ENCODE measurements around the gene FAM200A. TPM values are rescaled to one million over a fixed set of nuclear protein-coding genes. Genes with fewer than 3 reads are reported as not detected.

Gene FAM200A
- total and polyA plus RNA-seq, 2 of the 8 experiments (the other 6 are each of a cell fraction or from before 2014, with no cell fraction given): 4.3 to 7.5 TPM

DNA sequence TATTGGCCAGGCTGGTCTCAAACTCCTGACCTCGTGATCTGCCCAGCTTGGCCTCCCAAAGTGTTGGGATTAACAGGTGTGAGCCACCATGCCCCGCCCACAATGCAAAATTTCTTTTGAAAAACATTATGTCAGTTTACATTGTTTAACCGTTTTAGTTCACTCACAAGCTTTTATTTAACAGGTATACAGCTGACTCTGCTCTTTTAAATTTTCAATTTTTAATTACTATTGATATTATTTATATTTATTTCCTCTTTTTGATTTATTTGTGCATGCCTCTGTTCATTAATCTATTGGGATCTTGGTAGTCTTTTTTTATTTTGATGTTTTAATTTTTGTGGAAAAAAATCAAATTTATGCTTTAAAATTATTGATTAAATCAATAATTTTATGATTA, 30.5 kb downstream of the FAM200A start:
- ChIA-PET POLR2A (ENCODE audit: partially characterized antibody) (interaction anchor here (1.2 kb wide), 1 partner anchor 17 kb away, joined by 4 read pairs; the partner anchor contains the start of gene ZKSCAN5), CTCF (ENCODE audit: partially characterized antibody) (interaction anchor here (1.3 kb wide), 1 partner anchor 10 kb away, joined by 4 read pairs; no protein-coding TSS in a partner anchor)

More for the DNA sequence above, 30.5 kb downstream of the FAM200A start:
- no peaks in the 10 kb centered on the region for H3K79me2 ChIP-seq (ENCODE audit: control insufficient read depth in 1 of 2, insufficient read depth in 2 of 2, low read length in 2 of 2)
- H3K23me2 ChIP-seq (ENCODE audit: low read depth, low read length): no peaks in the 10 kb centered on the region
- no peak overlapping the region for H2BK20ac ChIP-seq (ENCODE audit: low read length)
- no peak overlapping the region for H2AFZ ChIP-seq (ENCODE audit: low read length)
- no peak overlapping the region for H3K18ac ChIP-seq (ENCODE audit: extremely low read depth, low read length)
- no peak overlapping the region for H2BK5ac ChIP-seq (ENCODE audit: low read depth, low read length)
- H4K91ac ChIP-seq (replicated peaks; ENCODE audit: insufficient read length, low read length): no peak overlapping the region
- FAIRE-seq (no peak), DNase-seq (ENCODE audit: low read depth in 1 of 2, low spot score in 2 of 2) (no peak)
- H4K5ac ChIP-seq (ENCODE audit: insufficient read length, low read depth, low read length): no peak overlapping the region
- peaks cover 0 to 1% of the 10 kb centered on the region in 2 experiments for H4K20me1 ChIP-seq (replicated peaks in 1 of 2; ENCODE audit: control insufficient read depth in 1 of 2, insufficient read depth in 2 of 2, low read length in 2 of 2)
- H3K27me3 ChIP-seq (replicated peaks in 1 of 4; ENCODE audit: control insufficient read depth in 3 of 4, extremely low read depth in 1 of 4, insufficient read depth in 3 of 4, low read length in 3 of 4): no peaks in the 10 kb centered on the region
- no peak overlapping the region for H3K4ac ChIP-seq (replicated peaks; ENCODE audit: insufficient read length, low read depth, low read length)
- H4K8ac ChIP-seq (ENCODE audit: extremely low read depth, insufficient read depth, low read length): no peak overlapping the region
- H3K27ac ChIP-seq (ENCODE audit: low read depth, low read length): no peak overlapping the region
- H3K9ac ChIP-seq (replicated peaks in 1 of 4; ENCODE audit: extremely low read depth in 1 of 4, low read depth in 3 of 4, low read length in 3 of 4): no peak overlapping the region
- no peak overlapping the region for H2BK120ac ChIP-seq (replicated peaks; ENCODE audit: low read depth, low read length)
- H2BK15ac ChIP-seq (ENCODE audit: low read length): no peak overlapping the region
- 94% methylated on average over 3 of the region's 3 CpGs; no CpG with 5 or more reads in 1 of the 2 experiments for WGBS, 2 experiments (ENCODE audit: extremely low coverage in 1 of 2, insufficient coverage in 1 of 2, insufficient read length in 1 of 2, insufficient replicate concordance in 2 of 2, low coverage in 1 of 2, low lambda C conversion rate in 2 of 2, missing lambda C conversion rate in 1 of 2)
- no peaks in the 10 kb centered on the region for H3K4me1 ChIP-seq (replicated peaks in 1 of 4; ENCODE audit: control insufficient read depth in 3 of 4, insufficient read depth in 4 of 4, low read length in 3 of 4)
- H3K56ac ChIP-seq (replicated peaks; ENCODE audit: insufficient read length, low read depth, low read length): no peak overlapping the region
- no peak overlapping the region for H3K23ac ChIP-seq (ENCODE audit: insufficient read length)
- H3K36me3 ChIP-seq (ENCODE audit: control insufficient read depth in 2 of 4, insufficient read depth in 4 of 4, low read length in 3 of 4): peaks cover 12 to 17% (median 14%) of the 10 kb centered on the region in 4 experiments; a peak in 7 of 8 replicates
- no peak overlapping the region for H3K4me2 ChIP-seq (ENCODE audit: insufficient read depth in 1 of 2, low read depth in 2 of 2, low read length in 2 of 2)
- TF ChIP-seq, protein P1, sequence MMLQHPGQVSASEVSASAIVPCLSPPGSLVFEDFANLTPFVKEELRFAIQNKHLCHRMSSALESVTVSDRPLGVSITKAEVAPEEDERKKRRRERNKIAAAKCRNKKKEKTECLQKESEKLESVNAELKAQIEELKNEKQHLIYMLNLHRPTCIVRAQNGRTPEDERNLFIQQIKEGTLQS (IDR thresholded peaks at IDR 0.05; ENCODE audit: insufficient read depth, low read depth, low read length): no peak
- TF ChIP-seq EP300 (IDR thresholded peaks at IDR 0.05; ENCODE audit: borderline replicate concordance in 1 of 2, low read depth in 2 of 2, low read length in 2 of 2): no peak
- no peak overlapping the region for H3K4me3 ChIP-seq (ENCODE audit: extremely low read depth in 1 of 4, insufficient read depth in 2 of 4, low read depth in 3 of 4, low read length in 4 of 4)
- no peaks in the 10 kb centered on the region; the same call in 1 of the 2 replicates for H3K79me1 ChIP-seq (ENCODE audit: low read depth, low read length)
- no peaks in the 10 kb centered on the region for H3K9me3 ChIP-seq (ENCODE audit: insufficient read depth in 2 of 2, low read depth in 1 of 2, low read length in 1 of 2)
- no peak overlapping the region for H2AK5ac ChIP-seq (ENCODE audit: low read depth, low read length)
- no peak overlapping the region for H2BK12ac ChIP-seq (ENCODE audit: low read depth, low read length)
- no peak overlapping the region for H3K14ac ChIP-seq (ENCODE audit: insufficient read length)

All from H1 (cell line).